Heart left ventricle (tissue), 16 donors: ENCODE results near the gene E2F3. TPM values are rescaled to one million over a fixed set of nuclear protein-coding genes. Genes with fewer than 3 reads are reported as not detected.

Experiments
- ATAC-seq, 4 donors: fragments of 200-7000 bp; cut with Tn5 transposase; one replicate each; pipeline ENCODE4 v1.9.1; 2020 to 2022; ENCODE audit warnings: moderate library complexity in 4 of 4, mild to moderate bottlenecking in 3 of 4, moderate number of reproducible peaks in 1 of 4
- DNase-seq, 5 donors: peaks; one replicate each; pipeline ENCODE4 v3.0.0-alpha.2; 2020
- H3K27ac ChIP-seq, 12 donors: fragments of 200-600 bp; sonication (generic) in 4 of 12; one replicate each; pipeline versions ENCODE4 v1.5.0 to v1.8.0; 2016 to 2022; ENCODE audit warnings: mild to moderate bottlenecking in 2 of 12
- H3K27me3 ChIP-seq, 9 donors: fragments of 200-600 bp; sonication (generic) in 2 of 9; one replicate each; pipeline versions ENCODE4 v1.5.1 to v1.8.0; 2016 to 2022; ENCODE audit warnings: mild to moderate bottlenecking in 3 of 9
- H3K36me3 ChIP-seq, 9 donors: fragments of 200-600 bp; sonication (generic) in 2 of 9; one replicate each; pipeline versions ENCODE4 v1.5.0 to v1.8.0; 2018 to 2022; ENCODE audit warnings: mild to moderate bottlenecking in 2 of 9
- H3K4me1 ChIP-seq, 12 donors: fragments of 200-600 bp; sonication (generic) in 4 of 12; one replicate each; pipeline versions ENCODE4 v1.5.0 to v1.8.0; 2016 to 2022; ENCODE audit warnings: mild to moderate bottlenecking in 3 of 12
- H3K4me3 ChIP-seq, 12 donors: fragments of 200-600 bp; sonication (generic) in 4 of 12; one replicate each; pipeline versions ENCODE4 v1.5.0 to v1.8.0; 2017 to 2022; ENCODE audit warnings: mild to moderate bottlenecking in 9 of 12, moderate library complexity in 4 of 12
- H3K9me3 ChIP-seq, 12 donors: fragments of 200-600 bp; sonication (generic) in 4 of 12; one replicate each; pipeline versions ENCODE4 v1.5.0 to v1.8.0; 2016 to 2022; ENCODE audit warnings: mild to moderate bottlenecking in 1 of 12
- CTCF ChIP-seq, 12 donors: fragments of 200-600 bp; sonication (generic) in 4 of 12; IDR thresholded peaks; one replicate each; pipeline versions ENCODE4 v1.5.0 to v1.8.0; 2018 to 2022; ENCODE audit warnings: antibody characterized with exemption in 12 of 12, mild to moderate bottlenecking in 5 of 12
- POLR2A ChIP-seq, 2 donors: fragments of 450-650 bp; IDR thresholded peaks; one replicate each; pipeline ENCODE4 v1.6.1; 2017; ENCODE audit warnings: antibody characterized with exemption in 2 of 2, mild to moderate bottlenecking in 2 of 2, moderate library complexity in 2 of 2
- WGBS, 4 donors: extraction: QIAGEN DNeasy Blood & Tissue Kit in 2 of 4; methylation state at CpG; one replicate each; pipeline versions ENCODE4 v1.1.5 to v1.1.7; 2013 to 2018; 5-methylcytosine and 5-hydroxymethylcytosine counted together
- intact Hi-C, 10 donors: fragments of 100-400 bp; cut with DNase I; formaldehyde crosslinking; loops; one replicate each; pipeline versions ENCODE4 v1.11.1 to v1.14.2; 2022
- polyA plus RNA-seq, 2 donors: library from polyadenylated mRNA; stranded (reverse); fragments of 200-250 nt; gene quantifications; one replicate each; pipeline ENCODE4 v1.2.3, GENCODE V29; 2013
- total RNA-seq, 9 donors: library from RNA; depleted of rRNA in 2 of 9; stranded (reverse); fragments of >200 nt in 2 of 9; fragmentation: NEBNext Ultra II Directional in 3 of 9; extraction: Animal tissue kit (Norgen Biotek cat#: 25700) in 3 of 9; gene quantifications; one replicate each; pipeline versions ENCODE4 v1.1.0 to v1.2.4, GENCODE V29; 2016 to 2023
- donor health status: ischemic (EF 13 %, LVEDD 7.1; RV severe dilation, severe dysfunction).
- donor health status: healthy with polysubstance abuse.
- donor health status: DM: no; HTN: yes; CAD: no.
- donor health status: DM: no; HTN: no; CAD: no.
- donor health status: ischemic (EF 25% LVEDD 6.9; RV normal size, moderate dysfunction).
- donor health status: ischemic (EF 25% LVEDD 5.7; RV mildly dilated, moderate dysfunction).
- donor health status: healthy.
- donor health status: DM: yes; HTN: yes; CAD: no.
- donor health status: ischemic (EF 35%, LVEDD 5.7; RV mildly dilated, moderate dysfunction).
- donor health status: nonischemic (EF 11% LVEDD 7.7; RV severe dilation, severe dysfunction).
- donor health status: DM: yes; HTN: yes; CAD: no.
- donor health status: PGD.
- donor health status: ischemic (EF 29% LVEDD 5.4; RV normal size, mild dysfunction).
- donor health status: nonischemic (EF 23%, LVEDD 6.1; RV moderate dilation, normal function).

E2F3 gene
- total and polyA plus RNA-seq, 11 donors, result 2.7 to 13.8 (median 6.7) TPM

- H3K36me3 ChIP-seq, result no peaks in the 10 kb centered on the region
- WGBS, 4 donors, result 78 to 87% (median 82%) methylated on average over 1 of the region's 1 CpG
- TF ChIP-seq CTCF (IDR thresholded peaks at IDR 0.05), result no peak
- no peak for TF ChIP-seq POLR2A (IDR thresholded peaks at IDR 0.05)
- no peak for ATAC-seq
- no peaks in the 10 kb centered on the region for H3K27me3 ChIP-seq
- no peaks in the 10 kb centered on the region for H3K4me1 ChIP-seq
- no peaks in the 10 kb centered on the region for H3K9me3 ChIP-seq
- no peak overlapping the region for H3K4me3 ChIP-seq
- no peak overlapping the region for H3K27ac ChIP-seq
- intact Hi-C loops, result no loop called here
- DNase-seq, result no peak
Observed at GRCh38 chr6:20386218-20386617, 15.5 kb upstream of the E2F3 start.

GRCh38 chr6:20389066-20389465 lies 12.6 kb upstream of the E2F3 start:
- Histone ChIP-seq H3K9me3 (no peaks in the 10 kb centered on the region), H3K27ac (no peak overlapping the region), H3K4me1 (no peaks in the 10 kb centered on the region), H3K4me3 (no peak overlapping the region), H3K36me3 (no peaks in the 10 kb centered on the region), H3K27me3 (peaks cover 0 to 7% (median 0%) of the 10 kb centered on the region in 9 donors)
- intact Hi-C loops, result no loop called here
- TF ChIP-seq POLR2A (IDR thresholded peaks at IDR 0.05) (no peak), CTCF (IDR thresholded peaks at IDR 0.05) (no peak)
- DNase-seq (no peak), ATAC-seq (no peak)
- WGBS, 4 donors, result 65 to 74% (median 68%) methylated on average over 2 of the region's 2 CpGs

GRCh38 chr6:20393297-20393696 lies 8.4 kb upstream of the E2F3 start:
- DNase-seq (no peak), ATAC-seq (no peak)
- intact Hi-C loops, result loop anchor here in 1 of 10 donors (10.0 kb wide), 1 partner anchor 98 kb away; no protein-coding TSS in a partner anchor
- peaks cover 0 to 10% (median 0%) of the 10 kb centered on the region in 9 donors for H3K27me3 ChIP-seq
- no peak overlapping the region for H3K4me3 ChIP-seq
- no peaks in the 10 kb centered on the region for H3K4me1 ChIP-seq
- no peaks in the 10 kb centered on the region for H3K36me3 ChIP-seq
- TF ChIP-seq POLR2A (IDR thresholded peaks at IDR 0.05) (no peak), CTCF (IDR thresholded peaks at IDR 0.05) (no peak)
- WGBS, 4 donors, result 71 to 81% (median 80%) methylated on average over 2 of the region's 2 CpGs
- peaks cover 0 to 4% (median 0%) of the 10 kb centered on the region in 12 donors for H3K9me3 ChIP-seq
- no peak overlapping the region for H3K27ac ChIP-seq

DNA sequence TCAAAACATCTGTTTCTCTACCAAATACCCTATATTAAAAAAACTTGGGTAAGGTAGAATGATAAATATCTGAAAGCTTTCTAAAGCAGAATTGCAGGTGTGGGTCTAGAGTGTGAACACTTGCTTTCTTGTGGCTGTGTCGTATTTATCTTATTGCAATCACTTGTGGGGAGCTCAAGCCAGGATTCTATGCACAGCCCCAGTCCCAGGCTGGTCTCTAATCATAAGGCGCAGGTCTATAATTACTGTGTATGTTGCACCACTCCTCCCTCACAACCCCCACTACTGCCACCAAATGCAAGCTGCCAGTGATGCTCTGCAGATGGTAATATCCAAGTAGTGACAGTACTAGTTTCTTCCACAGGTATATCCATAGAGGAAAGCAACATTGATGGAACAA lies 2.2 kb upstream of the E2F3 start:
- TF ChIP-seq CTCF (IDR thresholded peaks at IDR 0.05) (no peak), POLR2A (IDR thresholded peaks at IDR 0.05) (no peak)
- Histone ChIP-seq H3K4me1 (peaks cover 0 to 19% (median 4%) of the 10 kb centered on the region in 12 donors), H3K27ac (no peak overlapping the region), H3K27me3 (peaks cover 0 to 5% (median 0%) of the 10 kb centered on the region in 9 donors), H3K36me3 (no peaks in the 10 kb centered on the region), H3K4me3 (no peak overlapping the region), H3K9me3 (peaks cover 0 to 4% (median 0%) of the 10 kb centered on the region in 12 donors)
- ATAC-seq (no peak), DNase-seq (no peak)
- 64 to 84% (median 72%) methylated on average over 2 of the region's 2 CpGs for WGBS, 4 donors
- intact Hi-C loops, result loop anchor here in 1 of 10 donors (10.0 kb wide), 1 partner anchor 105 kb away; no protein-coding TSS in a partner anchor
